GM12872 (cell line): Measurements from ENCODE around the gene OR51B6.

ENCODE experiments used
- CTCF ChIP-seq: IDR thresholded peaks from 3 replicates; pipeline ENCODE4 v1.5.1; 2011; ENCODE audit warnings: low read depth, mild to moderate bottlenecking, low read length, moderate library complexity; ENCODE audit not compliant: insufficient read depth

The OR51B6 gene

GRCh38 chr11:5368502-5369043, 17.3 kb downstream of the OR51B6 start:
- TF ChIP-seq CTCF = no peak

- peak; percentile 56; the same call in 2 of the 3 replicates for TF ChIP-seq CTCF
Observed at GRCh38 chr11:5369789-5370188, 18.5 kb downstream of the OR51B6 start.

DNA sequence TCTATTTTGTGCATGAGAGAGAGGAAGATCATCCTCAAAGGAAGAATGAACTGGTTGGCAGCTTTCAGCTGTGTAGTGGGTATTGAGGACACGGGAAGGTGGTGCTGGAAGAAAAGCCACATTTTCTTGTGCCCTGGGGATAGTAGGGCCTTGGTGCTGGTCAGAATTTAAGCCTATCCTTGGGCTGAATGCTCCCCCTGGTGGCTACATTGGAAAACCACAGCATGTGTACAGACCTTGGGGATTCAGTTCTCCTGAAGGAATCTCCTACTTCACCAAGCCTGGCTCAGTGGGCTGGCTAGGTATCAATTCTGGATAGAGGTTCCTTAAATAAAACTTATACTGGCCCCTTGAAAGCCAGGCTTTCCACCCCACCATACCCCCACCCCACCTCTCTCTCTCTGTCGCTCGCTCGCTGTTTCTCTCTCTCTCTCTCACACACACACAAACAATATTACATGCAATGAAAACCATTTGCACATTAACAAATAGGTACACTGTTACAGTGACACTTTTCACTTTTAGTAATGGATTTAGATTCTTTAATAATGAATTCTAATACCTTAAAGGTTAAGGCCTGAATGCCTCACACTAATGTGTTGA, 29.5 kb downstream of the OR51B6 start:
- peak; percentile 88 for TF ChIP-seq CTCF

- TF ChIP-seq CTCF = no peak
Observed at GRCh38 chr11:5383576-5383975, 32.3 kb downstream of the OR51B6 start, which contains the start of gene OR51M1. OR51M1 (plus strand) TSS chr11:5383812; CDS start chr11:5389399, 5,587 bp downstream.

DNA sequence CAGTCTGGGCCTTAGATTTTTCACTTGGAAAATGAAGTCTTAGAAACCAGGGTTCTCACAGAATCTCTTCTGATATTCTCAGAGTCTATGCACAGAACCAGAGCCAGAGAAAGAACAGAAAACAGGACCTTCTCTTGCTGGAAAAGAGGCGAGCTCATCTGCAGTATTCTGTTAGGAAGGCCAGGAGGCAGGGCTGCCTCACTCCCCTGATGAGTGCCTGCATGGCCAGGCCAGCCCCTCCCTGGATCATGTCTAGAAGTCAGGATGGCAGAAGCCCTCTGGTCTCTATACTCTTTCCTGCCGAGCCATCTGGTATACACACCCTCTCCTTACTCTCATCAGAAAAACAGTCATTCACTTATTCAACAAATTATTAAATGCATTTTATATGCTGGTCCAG, 33.0 kb downstream of the OR51B6 start:
- no peak for TF ChIP-seq CTCF

DNA sequence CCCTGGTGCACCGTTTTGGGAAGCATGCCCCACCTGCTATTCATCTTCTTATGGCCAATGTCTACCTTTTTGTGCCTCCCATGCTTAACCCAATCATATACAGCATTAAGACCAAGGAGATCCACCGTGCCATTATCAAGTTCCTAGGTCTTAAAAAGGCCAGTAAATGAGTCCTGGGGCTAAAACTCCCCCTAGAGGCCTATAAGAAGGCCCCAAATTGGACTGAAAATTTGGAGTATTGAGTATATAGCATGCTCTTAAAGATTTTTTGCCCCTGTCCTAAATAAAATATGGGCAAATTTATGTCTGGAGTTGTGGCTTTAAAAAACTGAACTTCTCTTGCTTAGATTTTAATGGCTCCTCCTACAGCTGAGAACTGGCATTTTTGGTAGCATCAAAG, 38.9 kb downstream of the OR51B6 start:
- TF ChIP-seq CTCF = peak; percentile 36; the same call in 2 of the 3 replicates

- no peak for TF ChIP-seq CTCF
Observed at GRCh38 chr11:5394091-5394490, 42.8 kb downstream of the OR51B6 start.

- TF ChIP-seq CTCF = no peak
Observed at GRCh38 chr11:5398936-5399335, 47.6 kb downstream of the OR51B6 start.
